A549 (cell line): Measurements from ENCODE around the gene NTM. TPM values are rescaled to one million over a fixed set of nuclear protein-coding genes. Genes with fewer than 3 reads are reported as not detected.
"Not testable (repeated sequence)": the region's sequence is repeated elsewhere in the genome, so short reads cannot be mapped to it uniquely, and the experiment has no call there.

Source experiments
- ATAC-seq, 2 experiments: fragments of 200-7000 bp in 1 of 2; fragments of >200 bp in 1 of 2; cut with Nextera tagmentation in 1 of 2; cut with Tn5 transposase in 1 of 2; 3 replicates each; pipeline versions ENCODE4 v1.8.0 to v1.9.1; 2018 to 2020; ENCODE audit warnings: mild to moderate bottlenecking in 1 of 2, moderate library complexity in 1 of 2
- CTCF ChIA-PET: fragments of 300-600 bp; sonication (Branson Sonifier 250); formaldehyde crosslinking; extraction: SDS; loops from one replicate; lab custom pipeline; 2021; ENCODE audit warnings: antibody characterized with exemption, inconsistent platforms; lab: Yijun Ruan, JAX
- POLR2A ChIA-PET: fragments of 350-600 bp; formaldehyde crosslinking; extraction: SDS; loops from one replicate; lab custom pipeline; 2021; ENCODE audit warnings: antibody characterized with exemption, inconsistent platforms; lab: Yijun Ruan, JAX
- DNase-seq, 2 experiments: peaks; one replicate each; pipeline versions ENCODE4 v3.0.0 to v3.0.0-alpha.2; 2011 to 2016; ENCODE audit warnings: low read depth in 1 of 2, low spot score in 1 of 2
- FAIRE-seq: peaks from 2 replicates; lab custom pipeline; 2011; peaks lifted over from hg19 to GRCh38; lab: Jason Lieb, UNC
- H3K27ac ChIP-seq, 2 experiments: fragments of >200 bp; sonication (Bioruptor Twin); formaldehyde crosslinking; 3 replicates each; pipeline ENCODE4 v1.5.1; 2016 to 2017
- H3K4me1 ChIP-seq: fragments of >200 bp; sonication (Bioruptor Twin); formaldehyde crosslinking; 3 replicates; pipeline ENCODE4 v1.6.1; 2016
- H3K4me2 ChIP-seq: fragments of >200 bp; sonication (Bioruptor Twin); formaldehyde crosslinking; 3 replicates; pipeline ENCODE4 v1.6.1; 2016
- H3K4me3 ChIP-seq: fragments of >200 bp; sonication (Bioruptor Twin); formaldehyde crosslinking; 3 replicates; pipeline ENCODE4 v1.5.1; 2016
- H3K9me3 ChIP-seq: fragments of >200 bp; sonication (Bioruptor Twin); formaldehyde crosslinking; 3 replicates; pipeline ENCODE4 v1.6.1; 2016
- BHLHE40 ChIP-seq: IDR thresholded peaks from 2 replicates; pipeline ENCODE4 v1.6.1; 2012; ENCODE audit warnings: low read depth, low read length, inconsistent platforms
- CBX8 ChIP-seq: fragments of 200-600 bp; sonication (generic); IDR thresholded peaks from 2 replicates; pipeline ENCODE4 v1.6.1; 2016
- FOSL2 ChIP-seq, 2 experiments: fragments of 450-650 bp in 1 of 2; fragments of >200 bp in 1 of 2; sonication (Bioruptor Twin) in 1 of 2; formaldehyde crosslinking; IDR thresholded peaks; 2 replicates each; pipeline versions ENCODE4 v1.5.0 to v1.6.1; 2016 to 2020; ENCODE audit warnings: mild to moderate bottlenecking in 1 of 2, moderate library complexity in 1 of 2
- FOXS1 ChIP-seq: fragments of 250-450 bp; sonication (Bioruptor Pico); IDR thresholded peaks from 2 replicates; pipeline ENCODE4 v1.5.0; 2020; ENCODE audit warnings: mild to moderate bottlenecking, moderate library complexity
- HES2 ChIP-seq: fragments of >200 bp; sonication (Bioruptor Twin); formaldehyde crosslinking; IDR thresholded peaks from 2 replicates; pipeline ENCODE4 v1.6.1; 2016
- HEYL ChIP-seq: fragments of 250-450 bp; sonication (Bioruptor Pico); IDR thresholded peaks from 2 replicates; pipeline ENCODE4 v1.8.0; 2021; ENCODE audit warnings: mild to moderate bottlenecking, moderate library complexity
- HOXA7 ChIP-seq: fragments of 250-450 bp; sonication (Bioruptor Pico); IDR thresholded peaks from 2 replicates; pipeline ENCODE4 v1.5.0; 2020; ENCODE audit warnings: mild to moderate bottlenecking, moderate library complexity
- HOXB13 ChIP-seq: fragments of 250-450 bp; sonication (Bioruptor Pico); IDR thresholded peaks from 2 replicates; pipeline ENCODE4 v1.5.0; 2020; ENCODE audit warnings: low read depth, mild to moderate bottlenecking, moderate library complexity
- JUN ChIP-seq, 2 experiments: fragments of >200 bp; sonication (Bioruptor Twin); formaldehyde crosslinking; IDR thresholded peaks; 2 replicates in 1 of 2; 3 replicates in 1 of 2; pipeline ENCODE4 v1.6.1; 2016 to 2017
- JUNB ChIP-seq: fragments of >200 bp; sonication (Bioruptor Twin); formaldehyde crosslinking; IDR thresholded peaks from 2 replicates; pipeline ENCODE4 v1.6.1; 2016
- KDM1A ChIP-seq: fragments of 200-600 bp; sonication (generic); IDR thresholded peaks from 2 replicates; pipeline ENCODE4 v1.6.1; 2016; ENCODE audit warnings: low read depth, mild to moderate bottlenecking
- MAX ChIP-seq: IDR thresholded peaks from 2 replicates; pipeline ENCODE4 v1.6.1; 2012
- MAZ ChIP-seq: fragments of 150-350 bp; IDR thresholded peaks from 2 replicates; pipeline ENCODE4 v1.6.1; 2014; ENCODE audit warnings: antibody characterized with exemption, low read depth, low read length, borderline replicate concordance
- NFE2L2 ChIP-seq: fragments of 150-350 bp; conservative IDR thresholded peaks from 2 replicates; pipeline ENCODE4 v1.6.1; 2014; ENCODE audit warnings: low read length
- NPAS2 ChIP-seq: fragments of 250-450 bp; sonication (Bioruptor Pico); IDR thresholded peaks from 2 replicates; pipeline ENCODE4 v1.8.0; 2022; ENCODE audit warnings: mild to moderate bottlenecking, moderate library complexity, borderline replicate concordance
- NR3C1 ChIP-seq: fragments of >200 bp; sonication (Bioruptor Twin); formaldehyde crosslinking; IDR thresholded peaks from 3 replicates; pipeline ENCODE4 v1.6.1; 2017
- RAD21 ChIP-seq, 2 experiments: fragments of >200 bp in 1 of 2; sonication (Bioruptor Twin) in 1 of 2; formaldehyde crosslinking in 1 of 2; IDR thresholded peaks in 1 of 2; conservative IDR thresholded peaks in 1 of 2; 2 replicates in 1 of 2; 3 replicates in 1 of 2; pipeline ENCODE4 v1.6.1; 2012 to 2018; ENCODE audit warnings: inconsistent platforms in 1 of 2
- SREBF2 ChIP-seq: fragments of 450-650 bp; IDR thresholded peaks from 2 replicates; pipeline ENCODE4 v1.6.1; 2014; ENCODE audit warnings: mild to moderate bottlenecking, moderate library complexity
- TP53 ChIP-seq: fragments of 250-450 bp; sonication (Bioruptor Pico); IDR thresholded peaks from 2 replicates; pipeline ENCODE4 v1.5.0; 2021; ENCODE audit warnings: mild to moderate bottlenecking, moderate library complexity
- WGBS: methylation state at CpG from one replicate; pipeline ENCODE4 v1.1.6; 2017; ENCODE audit errors: missing lambda C conversion rate; 5-methylcytosine and 5-hydroxymethylcytosine counted together
- polyA plus RNA-seq, 4 experiments: library from polyadenylated mRNA; depleted of rRNA in 3 of 4; stranded (reverse); fragments of >200 nt; fragmentation: RNase III in 1 of 4; extraction: RNeasy Plus Mini Kit Qiagen cat#74134 plus additional on column Dnase treatment in 1 of 4; gene quantifications; 2 replicates in 3 of 4; 3 replicates in 1 of 4; pipeline ENCODE4 v1.2.3, GENCODE V29; 2011 to 2017
- TF ChIP-seq, protein P1 (sequence below): fragments of 200-600 bp; sonication (generic); IDR thresholded peaks from 2 replicates; pipeline ENCODE4 v1.6.1; 2016; ENCODE audit warnings: antibody characterized with exemption, mild to moderate bottlenecking, moderate library complexity

NTM gene
- polyA plus RNA-seq, 2 of the 4 experiments (the other 2 are of a cell fraction): not detected

- CTCF ChIA-PET: no interaction called here
- no peak overlapping the region for H3K27ac ChIP-seq
- ATAC-seq: no peak
- H3K4me1 ChIP-seq: no peaks in the 10 kb centered on the region
- TF ChIP-seq HEYL (CRISPR knock-in tag) (no peak), KDM1A (no peak), NR3C1 (no peak), FOXS1 (no peak), JUN (IDR thresholded peaks at IDR 0.05) (no peak), NFE2L2 (no peak), MAX (no peak), RAD21 (conservative IDR thresholded peaks at IDR 0.05 in 1 of 2, IDR thresholded peaks at IDR 0.05 in 1 of 2) (no peak), CBX8 (no peak), TP53 (CRISPR knock-in tag) (no peak), SREBF2 (no peak), HES2 (no peak)
- TF ChIP-seq, protein P1, sequence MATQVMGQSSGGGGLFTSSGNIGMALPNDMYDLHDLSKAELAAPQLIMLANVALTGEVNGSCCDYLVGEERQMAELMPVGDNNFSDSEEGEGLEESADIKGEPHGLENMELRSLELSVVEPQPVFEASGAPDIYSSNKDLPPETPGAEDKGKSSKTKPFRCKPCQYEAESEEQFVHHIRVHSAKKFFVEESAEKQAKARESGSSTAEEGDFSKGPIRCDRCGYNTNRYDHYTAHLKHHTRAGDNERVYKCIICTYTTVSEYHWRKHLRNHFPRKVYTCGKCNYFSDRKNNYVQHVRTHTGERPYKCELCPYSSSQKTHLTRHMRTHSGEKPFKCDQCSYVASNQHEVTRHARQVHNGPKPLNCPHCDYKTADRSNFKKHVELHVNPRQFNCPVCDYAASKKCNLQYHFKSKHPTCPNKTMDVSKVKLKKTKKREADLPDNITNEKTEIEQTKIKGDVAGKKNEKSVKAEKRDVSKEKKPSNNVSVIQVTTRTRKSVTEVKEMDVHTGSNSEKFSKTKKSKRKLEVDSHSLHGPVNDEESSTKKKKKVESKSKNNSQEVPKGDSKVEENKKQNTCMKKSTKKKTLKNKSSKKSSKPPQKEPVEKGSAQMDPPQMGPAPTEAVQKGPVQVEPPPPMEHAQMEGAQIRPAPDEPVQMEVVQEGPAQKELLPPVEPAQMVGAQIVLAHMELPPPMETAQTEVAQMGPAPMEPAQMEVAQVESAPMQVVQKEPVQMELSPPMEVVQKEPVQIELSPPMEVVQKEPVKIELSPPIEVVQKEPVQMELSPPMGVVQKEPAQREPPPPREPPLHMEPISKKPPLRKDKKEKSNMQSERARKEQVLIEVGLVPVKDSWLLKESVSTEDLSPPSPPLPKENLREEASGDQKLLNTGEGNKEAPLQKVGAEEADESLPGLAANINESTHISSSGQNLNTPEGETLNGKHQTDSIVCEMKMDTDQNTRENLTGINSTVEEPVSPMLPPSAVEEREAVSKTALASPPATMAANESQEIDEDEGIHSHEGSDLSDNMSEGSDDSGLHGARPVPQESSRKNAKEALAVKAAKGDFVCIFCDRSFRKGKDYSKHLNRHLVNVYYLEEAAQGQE: no peak
- TF ChIP-seq, all 56 proteins: peak for 0
- WGBS: 0% methylated on average over 6 of the region's 6 CpGs
- no peaks in the 10 kb centered on the region for H3K9me3 ChIP-seq
- FAIRE-seq (no peak), DNase-seq (no peak)
- H3K4me2 ChIP-seq: no peak overlapping the region
- POLR2A ChIA-PET: no interaction called here
- no peak overlapping the region for H3K4me3 ChIP-seq
Observed at GRCh38 chr11:132315696-132316095, 945.3 kb downstream of the NTM start.

DNA sequence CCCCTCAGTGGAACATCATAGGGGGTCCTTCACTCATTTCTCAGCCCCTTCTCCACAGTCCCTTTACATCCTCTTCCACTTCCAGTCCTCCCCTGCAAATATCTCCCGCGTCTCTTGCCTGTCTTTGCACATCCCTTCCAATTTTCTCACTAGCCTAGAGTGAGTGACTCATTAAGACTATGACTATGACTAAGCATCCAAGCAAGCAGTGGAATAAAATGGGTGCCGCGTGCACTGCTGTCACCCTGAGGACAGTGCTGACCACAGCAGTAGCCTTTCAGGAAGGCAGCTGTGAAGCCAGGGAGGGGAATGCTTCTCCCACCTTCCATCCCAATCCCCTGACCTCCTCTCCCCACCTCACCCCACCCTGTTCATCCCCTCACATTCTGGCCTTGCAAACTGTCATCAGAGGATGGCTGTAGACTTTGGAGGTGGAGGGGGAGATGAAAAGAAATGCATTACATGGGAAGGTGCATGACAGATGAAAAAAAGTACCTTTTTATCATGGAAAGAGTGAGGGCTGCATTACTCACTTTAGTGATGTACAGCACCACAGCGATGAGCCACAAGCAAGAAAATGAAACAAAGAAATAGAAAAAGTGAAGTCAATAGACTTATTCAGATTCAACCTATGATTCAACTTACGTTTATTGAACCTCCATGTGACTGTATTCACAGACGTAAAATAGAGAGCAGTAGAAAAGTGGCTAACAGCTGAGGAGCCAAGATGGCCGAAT, 948.2 kb downstream of the NTM start:
- CTCF ChIA-PET: no interaction called here
- Histone ChIP-seq H3K4me3 (no peak overlapping the region), H3K4me1 (no peaks in the 10 kb centered on the region), H3K9me3 (no peaks in the 10 kb centered on the region), H3K4me2 (no peak overlapping the region), H3K27ac (no peak overlapping the region)
- ATAC-seq: no peak
- no peak for FAIRE-seq
- WGBS: 4% methylated on average over 7 of the region's 8 CpGs
- no peak for DNase-seq
- TF ChIP-seq HOXB13 (CRISPR knock-in tag): no peak
- TF ChIP-seq JUNB: no peak
- TF ChIP-seq HEYL (CRISPR knock-in tag): no peak
- no peak for TF ChIP-seq MAZ
- TF ChIP-seq RAD21 (conservative IDR thresholded peaks at IDR 0.05 in 1 of 2, IDR thresholded peaks at IDR 0.05 in 1 of 2): no peak
- TF ChIP-seq NPAS2 (CRISPR knock-in tag): no peak
- TF ChIP-seq NR3C1: no peak
- no peak for TF ChIP-seq HOXA7
- TF ChIP-seq BHLHE40: no peak
- no peak for TF ChIP-seq FOSL2 (IDR thresholded peaks at IDR 0.05)
- TF ChIP-seq FOSL2 (CRISPR knock-in tag; IDR thresholded peaks at IDR 0.05): no peak
- POLR2A ChIA-PET: no interaction called here

DNA sequence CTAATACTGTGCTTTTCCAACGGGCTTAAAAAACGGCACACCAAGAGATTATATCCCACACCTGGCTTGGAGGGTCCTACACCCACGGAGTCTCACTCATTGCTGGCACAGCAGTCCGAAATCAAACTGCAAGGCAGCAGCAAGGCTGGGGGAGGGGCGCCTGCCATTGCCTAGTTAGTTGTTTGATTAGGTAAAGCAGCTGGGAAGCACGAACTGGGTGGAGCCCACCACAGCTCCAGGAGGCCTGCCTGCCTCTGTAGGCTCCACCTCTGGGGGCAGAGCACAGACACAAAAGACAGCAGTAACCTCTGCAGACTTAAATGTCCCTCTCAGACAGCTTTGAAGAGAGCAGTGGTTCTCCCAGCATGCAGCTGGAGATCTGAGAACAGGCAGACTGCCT, 949.0 kb downstream of the NTM start:
- 0% methylated on average over 5 of the region's 6 CpGs for WGBS
- ATAC-seq, H3K27ac ChIP-seq, H3K9me3 ChIP-seq, FAIRE-seq, POLR2A ChIA-PET, H3K4me2 ChIP-seq, H3K4me3 ChIP-seq, H3K4me1 ChIP-seq, CTCF ChIA-PET, DNase-seq: not testable (repeated sequence)
